ENCODE data around the gene POLR3K.

DNA sequence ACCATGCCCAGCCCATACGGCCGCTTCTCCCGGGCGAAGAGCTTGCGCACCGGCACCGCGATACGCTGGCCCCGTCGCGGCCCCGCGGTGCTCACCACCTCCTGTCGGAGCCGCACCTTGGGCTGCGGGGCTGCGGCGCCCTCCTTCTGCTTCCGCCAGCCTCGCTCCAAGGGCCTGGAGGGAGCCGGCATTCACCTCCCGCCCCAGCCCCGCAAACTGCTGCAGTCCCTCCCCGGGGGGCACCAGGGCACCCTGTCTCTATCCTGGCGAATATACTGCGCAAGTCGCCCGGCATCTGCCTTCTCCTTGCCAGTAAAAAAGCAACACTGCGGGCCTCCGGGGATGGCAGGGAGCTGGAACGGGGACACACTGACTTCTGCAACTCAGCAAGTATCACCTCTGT, 8.5 kb upstream of the POLR3K start:
- TF ChIP-seq, protein P1, sequence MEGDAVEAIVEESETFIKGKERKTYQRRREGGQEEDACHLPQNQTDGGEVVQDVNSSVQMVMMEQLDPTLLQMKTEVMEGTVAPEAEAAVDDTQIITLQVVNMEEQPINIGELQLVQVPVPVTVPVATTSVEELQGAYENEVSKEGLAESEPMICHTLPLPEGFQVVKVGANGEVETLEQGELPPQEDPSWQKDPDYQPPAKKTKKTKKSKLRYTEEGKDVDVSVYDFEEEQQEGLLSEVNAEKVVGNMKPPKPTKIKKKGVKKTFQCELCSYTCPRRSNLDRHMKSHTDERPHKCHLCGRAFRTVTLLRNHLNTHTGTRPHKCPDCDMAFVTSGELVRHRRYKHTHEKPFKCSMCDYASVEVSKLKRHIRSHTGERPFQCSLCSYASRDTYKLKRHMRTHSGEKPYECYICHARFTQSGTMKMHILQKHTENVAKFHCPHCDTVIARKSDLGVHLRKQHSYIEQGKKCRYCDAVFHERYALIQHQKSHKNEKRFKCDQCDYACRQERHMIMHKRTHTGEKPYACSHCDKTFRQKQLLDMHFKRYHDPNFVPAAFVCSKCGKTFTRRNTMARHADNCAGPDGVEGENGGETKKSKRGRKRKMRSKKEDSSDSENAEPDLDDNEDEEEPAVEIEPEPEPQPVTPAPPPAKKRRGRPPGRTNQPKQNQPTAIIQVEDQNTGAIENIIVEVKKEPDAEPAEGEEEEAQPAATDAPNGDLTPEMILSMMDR (IDR thresholded peaks at IDR 0.05), result no peak
- TF ChIP-seq RCOR1 (IDR thresholded peaks at IDR 0.05; ENCODE audit: low read depth, low read length) (no peak), POLR2A (IDR thresholded peaks at IDR 0.05; ENCODE audit: low read length) (no peak), NPAS2 (CRISPR knock-in tag; IDR thresholded peaks at IDR 0.05; ENCODE audit: borderline replicate concordance) (no peak), RFX5 (IDR thresholded peaks at IDR 0.05) (no peak), ZNF302 (CRISPR knock-in tag; IDR thresholded peaks at IDR 0.05) (no peak)
